Sigmoid colon (tissue), 7 donors: ENCODE measurements around the gene OCEL1. TPM values are rescaled to one million over a fixed set of nuclear protein-coding genes. Genes with fewer than 3 reads are reported as not detected.
A peak's percentile ranks its signal among the peaks of the same experiment; 100 is the strongest.
"Not testable (repeated sequence)": the region's sequence is repeated elsewhere in the genome, so short reads cannot be mapped to it uniquely, and the experiment has no call there.

Experiments used
- DNase-seq: peaks from one replicate; pipeline ENCODE4 v3.0.0-alpha.2; 2019
- H3K27ac ChIP-seq, 4 donors: fragments of 200-600 bp; sonication (generic); one replicate each; pipeline ENCODE4 v1.5.1; 2016 to 2019; ENCODE audit warnings: mild to moderate bottlenecking in 1 of 4
- H3K27me3 ChIP-seq, 3 donors: fragments of 200-600 bp; sonication (generic); one replicate each; pipeline ENCODE4 v1.5.1; 2019; ENCODE audit warnings: mild to moderate bottlenecking in 1 of 3
- H3K36me3 ChIP-seq, 4 donors: fragments of 200-600 bp; sonication (generic); one replicate each; pipeline ENCODE4 v1.5.1; 2016 to 2019
- H3K4me1 ChIP-seq, 4 donors: fragments of 200-600 bp; sonication (generic); one replicate each; pipeline ENCODE4 v1.5.1; 2017 to 2019
- H3K4me3 ChIP-seq, 4 donors: fragments of 200-600 bp; sonication (generic); one replicate each; pipeline ENCODE4 v1.5.1; 2017 to 2019; ENCODE audit warnings: mild to moderate bottlenecking in 2 of 4, moderate library complexity in 1 of 4
- H3K9me3 ChIP-seq, 4 donors: fragments of 200-600 bp in 3 of 4; sonication (generic) in 3 of 4; one replicate each; pipeline versions ENCODE4 v1.5.1 to v1.6.1; 2013 to 2019
- CTCF ChIP-seq, 4 experiments: fragments of 450-650 bp in 3 of 4; fragments of 200-600 bp in 1 of 4; IDR thresholded peaks; one replicate each; pipeline ENCODE4 v1.5.1; 2016 to 2019; ENCODE audit warnings: antibody characterized with exemption in 4 of 4, mild to moderate bottlenecking in 3 of 4, moderate library complexity in 2 of 4
- EP300 ChIP-seq, 4 donors: sonication (generic); formaldehyde crosslinking; IDR thresholded peaks; one replicate each; pipeline ENCODE4 v1.6.1; 2017; ENCODE audit warnings: antibody characterized with exemption in 4 of 4
- POLR2A ChIP-seq, 2 donors: fragments of 450-650 bp; IDR thresholded peaks; one replicate each; pipeline ENCODE4 v1.6.1; 2016; ENCODE audit warnings: antibody characterized with exemption in 2 of 2, mild to moderate bottlenecking in 2 of 2, moderate library complexity in 2 of 2
- POLR2AphosphoS5 ChIP-seq, 4 donors: sonication (generic); formaldehyde crosslinking; IDR thresholded peaks; one replicate each; pipeline ENCODE4 v1.6.1; 2017; ENCODE audit warnings: antibody characterized with exemption in 4 of 4
- WGBS, 2 donors: extraction: QIAGEN DNeasy Blood & Tissue Kit; methylation state at CpG; one replicate each; pipeline ENCODE4 v1.1.7; 2013; 5-methylcytosine and 5-hydroxymethylcytosine counted together
- intact Hi-C: fragments of 100-400 bp; cut with DNase I; formaldehyde crosslinking; loops from one replicate; pipeline ENCODE4 v1.15.1; 2023
- polyA plus RNA-seq, 3 donors: library from polyadenylated mRNA; stranded (reverse); fragments of 200-250 nt; gene quantifications; one replicate each; pipeline ENCODE4 v1.2.3, GENCODE V29; 2013
- total RNA-seq, 4 donors: library from RNA; depleted of rRNA; stranded (reverse); fragments of >200 nt; gene quantifications; one replicate each; pipeline ENCODE4 v1.1.0, GENCODE V29; 2016
- donor health status: healthy with polysubstance abuse.
- donor health status: Bipolar disorder and iron deficiency.
- donor health status: healthy.

OCEL1 gene
- total and polyA plus RNA-seq, 7 donors: 7.5 to 79.8 (median 15.8) TPM

- 61 to 85% methylated on average over 12 of the region's 12 CpGs for WGBS, 2 donors
- no peak overlapping the region for H3K4me3 ChIP-seq
- TF ChIP-seq EP300 (IDR thresholded peaks at IDR 0.05) (no peak), POLR2A (IDR thresholded peaks at IDR 0.05) (no peak), CTCF (IDR thresholded peaks at IDR 0.05) (no peak), POLR2AphosphoS5 (IDR thresholded peaks at IDR 0.05) (no peak)
- intact Hi-C loops: loop anchor here (2.0 kb wide), 2 partner anchors 22 to 52 kb away; partner anchors contain the start of genes NR2F6 and USE1
- peak overlapping the region; percentile 73 to 86 (median 80) for H3K27ac ChIP-seq
- H3K4me1 ChIP-seq: peaks cover 0 to 13% (median 11%) of the 10 kb centered on the region in 4 donors
- DNase-seq: no peak
- H3K27me3 ChIP-seq: no peaks in the 10 kb centered on the region
- H3K36me3 ChIP-seq: peaks cover 0 to 31% (median 12%) of the 10 kb centered on the region in 4 donors
- no peaks in the 10 kb centered on the region for H3K9me3 ChIP-seq
Observed at GRCh38 chr19:17266589-17266974, 40.6 kb downstream of the OCEL1 start.

- TF ChIP-seq CTCF (IDR thresholded peaks at IDR 0.05) (no peak), EP300 (IDR thresholded peaks at IDR 0.05) (no peak), POLR2A (IDR thresholded peaks at IDR 0.05) (peak in 1 of 2 donors; percentile 7), POLR2AphosphoS5 (IDR thresholded peaks at IDR 0.05) (peak; percentile 47 to 75 (median 68))
- H3K9me3 ChIP-seq: no peaks in the 10 kb centered on the region
- peak within 1 kb of the TSS; percentile 61 to 92 (median 75) for H3K4me3 ChIP-seq
- peaks cover 0 to 13% (median 11%) of the 10 kb centered on the region in 4 donors for H3K4me1 ChIP-seq
- intact Hi-C loops: loop anchor here (2.0 kb wide), 2 partner anchors 22 to 52 kb away; partner anchors contain the start of genes NR2F6 and USE1
- peak; percentile 98 for DNase-seq
- peak within 1 kb of the TSS; percentile 80 to 86 (median 80) for H3K27ac ChIP-seq
- WGBS, 2 donors: 0% methylated on average over 27 of the region's 27 CpGs
- H3K36me3 ChIP-seq: peaks cover 0 to 37% (median 16%) of the 10 kb centered on the region in 4 donors
- no peaks in the 10 kb centered on the region for H3K27me3 ChIP-seq
Observed at GRCh38 chr19:17266975-17267788, 41.2 kb downstream of the OCEL1 start, which contains the start of gene BABAM1. BABAM1 (plus strand) TSS chr19:17267443; CDS start chr19:17268807, 1,364 bp downstream.

GRCh38 chr19:17268754-17269153 is 42.7 kb downstream of the OCEL1 start:
- H3K27me3 ChIP-seq: no peaks in the 10 kb centered on the region
- intact Hi-C loops: no loop called here
- H3K4me1 ChIP-seq: peaks cover 0 to 13% (median 11%) of the 10 kb centered on the region in 4 donors
- WGBS, 2 donors: 94 to 95% methylated on average over 13 of the region's 13 CpGs
- peaks cover 0 to 52% (median 23%) of the 10 kb centered on the region in 4 donors for H3K36me3 ChIP-seq
- H3K9me3 ChIP-seq: no peaks in the 10 kb centered on the region
- TF ChIP-seq POLR2A (IDR thresholded peaks at IDR 0.05) (no peak), POLR2AphosphoS5 (IDR thresholded peaks at IDR 0.05) (no peak), EP300 (IDR thresholded peaks at IDR 0.05) (no peak), CTCF (IDR thresholded peaks at IDR 0.05) (no peak)
- no peak for DNase-seq
- H3K27ac ChIP-seq: no peak overlapping the region
- no peak overlapping the region for H3K4me3 ChIP-seq

- H3K27me3 ChIP-seq, H3K27ac ChIP-seq, intact Hi-C loops, H3K4me1 ChIP-seq, H3K4me3 ChIP-seq, DNase-seq, H3K9me3 ChIP-seq: not testable (repeated sequence)
- 98 to 99% methylated on average over 3 of the region's 3 CpGs for WGBS, 2 donors
- peaks cover 24 to 98% (median 60%) of the 10 kb centered on the region in 4 donors for H3K36me3 ChIP-seq
Observed at GRCh38 chr19:17274892-17275291, 48.9 kb downstream of the OCEL1 start.

GRCh38 chr19:17275441-17276175 is 49.6 kb downstream of the OCEL1 start:
- 94 to 95% methylated on average over 19 of the region's 19 CpGs for WGBS, 2 donors
- Histone ChIP-seq H3K4me1 (no peaks in the 10 kb centered on the region), H3K4me3 (no peak overlapping the region), H3K27me3 (no peaks in the 10 kb centered on the region), H3K9me3 (no peaks in the 10 kb centered on the region), H3K36me3 (peaks cover 24 to 91% (median 57%) of the 10 kb centered on the region in 4 donors), H3K27ac (no peak overlapping the region)
- intact Hi-C loops: no loop called here
- DNase-seq: no peak
- TF ChIP-seq CTCF (IDR thresholded peaks at IDR 0.05) (no peak), POLR2A (IDR thresholded peaks at IDR 0.05) (no peak), EP300 (IDR thresholded peaks at IDR 0.05) (no peak)
